HG03571 (cell line): ENCODE results near the gene PTGIS.

Experiments used
- ATAC-seq: cut with Tn5 transposase; IDR thresholded peaks from one replicate; pipeline ENCODE4 v1.9.1; 2021; ENCODE audit not compliant: unreplicated experiment

PTGIS gene

DNA sequence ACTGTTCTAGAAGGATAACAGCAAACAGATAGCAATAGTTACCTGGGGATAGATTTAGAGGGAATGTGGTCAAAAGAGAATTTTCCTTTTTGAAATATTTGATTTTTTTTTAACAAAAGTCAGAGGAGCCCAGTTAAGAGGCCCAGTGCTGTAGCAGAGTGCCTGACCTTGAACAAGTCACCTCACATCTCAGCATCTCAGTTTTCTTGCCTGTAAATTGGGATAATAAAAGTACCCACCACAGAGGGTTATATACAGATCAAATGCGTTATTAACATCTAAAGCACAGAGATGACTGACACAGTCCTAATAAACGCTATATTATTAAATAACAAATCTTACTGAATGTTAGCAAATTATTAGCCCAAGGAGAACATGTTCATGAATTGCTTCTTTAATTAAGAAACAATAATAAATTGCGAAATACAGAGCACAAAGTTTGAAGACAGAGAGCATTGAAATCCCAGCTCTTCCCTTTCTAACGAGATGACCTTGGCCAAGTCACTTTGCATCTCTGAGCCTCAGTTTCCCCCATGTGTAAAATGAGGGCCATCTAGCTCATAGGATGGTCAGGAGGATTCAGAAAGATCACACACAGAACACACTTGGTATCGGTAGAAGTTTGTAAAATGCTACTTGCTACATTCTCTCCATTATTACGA lies 35.5 kb downstream of the PTGIS start:
- no peak for ATAC-seq

DNA sequence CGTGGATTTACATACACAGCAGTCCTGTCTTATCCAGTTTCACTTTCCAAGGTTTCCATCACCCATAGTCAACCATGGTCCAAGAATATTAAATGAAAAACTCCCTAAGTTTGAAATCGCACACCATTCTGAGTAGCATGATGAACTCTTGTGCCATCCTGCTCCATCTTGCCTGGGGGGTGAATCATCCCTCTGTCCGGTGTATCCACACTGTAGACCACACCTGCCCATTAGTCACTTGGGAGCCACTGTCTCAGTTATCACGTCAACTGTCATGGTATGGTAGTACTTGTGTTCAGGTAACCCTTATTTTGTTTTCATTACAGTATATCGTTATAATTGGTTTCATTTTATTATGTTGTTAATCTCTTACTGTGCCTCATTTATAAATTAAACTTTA lies 38.5 kb downstream of the PTGIS start:
- ATAC-seq, result no peak

DNA sequence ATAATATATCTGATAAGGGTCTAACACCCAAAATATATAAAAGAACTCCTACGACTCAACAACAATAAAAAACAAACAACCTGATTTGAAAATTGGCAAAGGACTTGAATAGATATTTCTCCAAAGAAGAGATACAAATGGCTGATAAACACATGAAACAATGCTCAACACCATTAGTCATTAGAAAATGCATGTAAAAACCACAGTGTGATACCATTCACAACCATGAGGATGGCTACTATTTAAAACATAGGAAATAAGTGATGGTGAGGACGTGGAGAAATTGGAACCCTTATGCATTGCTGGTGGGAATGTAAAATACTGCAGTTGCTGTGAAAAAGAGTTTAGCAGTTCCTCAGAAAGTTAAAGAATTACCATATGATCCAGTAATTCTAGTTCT lies 41.4 kb downstream of the PTGIS start:
- no peak for ATAC-seq

DNA sequence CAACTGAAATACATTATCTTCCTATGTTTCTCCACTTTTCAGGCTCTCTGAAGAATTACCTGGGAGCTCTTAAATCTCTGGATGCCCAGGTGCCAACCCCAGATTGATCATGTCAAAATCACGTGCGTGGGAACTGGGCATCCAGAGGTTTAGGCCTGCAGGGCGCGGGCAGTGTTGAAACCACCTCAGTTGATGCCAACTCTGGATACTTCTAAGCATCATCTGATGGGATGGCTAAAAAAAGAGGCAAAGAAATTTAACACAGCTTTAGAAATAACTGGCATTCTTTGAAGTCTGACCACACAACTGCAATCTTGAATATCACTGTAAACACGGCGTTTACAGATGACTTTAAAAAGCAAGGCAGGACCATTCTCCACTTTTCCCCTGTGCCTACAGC lies 41.9 kb downstream of the PTGIS start:
- ATAC-seq, result no peak

DNA sequence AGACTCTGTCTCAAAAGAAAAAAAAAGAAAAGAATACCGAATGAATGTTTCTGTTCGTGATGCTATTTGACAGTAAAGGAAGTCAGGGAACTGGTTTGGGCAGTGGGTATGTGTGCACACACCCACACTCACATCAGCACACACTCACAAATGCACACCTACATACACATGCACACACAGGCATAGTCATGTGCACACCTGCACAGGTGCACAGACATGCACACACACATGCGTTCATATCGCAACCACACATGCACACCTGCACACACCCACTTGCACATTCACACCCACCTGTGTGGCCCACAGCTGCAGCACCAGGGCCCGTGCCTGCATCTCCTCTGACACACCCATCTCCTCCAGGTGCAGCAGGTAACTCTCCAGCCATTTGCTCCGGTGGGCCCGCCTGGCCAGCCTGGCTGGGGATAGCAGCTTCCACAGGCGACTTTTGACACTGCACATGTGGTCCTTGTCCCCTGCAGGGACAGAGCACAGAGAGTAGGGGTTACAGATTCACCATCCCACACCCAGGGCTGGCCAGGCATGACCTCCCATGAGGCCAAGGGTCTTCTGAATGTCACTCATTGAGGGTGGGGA lies 44.1 kb downstream of the PTGIS start:
- ATAC-seq, result no peak

DNA sequence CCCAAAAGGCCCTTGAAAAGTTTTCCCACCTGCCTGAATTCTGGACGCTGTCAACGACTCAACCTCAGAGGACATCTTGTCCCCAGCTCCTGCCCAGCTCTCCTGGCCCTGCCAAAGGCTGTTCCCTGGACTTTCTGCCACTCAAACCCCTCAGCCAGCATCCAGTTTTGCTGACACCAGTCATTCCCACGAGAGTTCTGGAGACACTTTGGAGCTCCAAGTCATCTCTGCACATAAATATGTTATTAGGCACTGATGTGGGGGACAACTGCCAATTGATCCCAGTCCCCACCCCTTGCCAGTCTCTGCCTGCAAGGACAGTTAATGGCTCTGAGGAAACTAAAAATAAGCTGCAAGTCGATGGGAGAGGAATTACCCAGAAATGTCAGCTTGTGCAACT lies 46.6 kb downstream of the PTGIS start:
- ATAC-seq, result no peak

DNA sequence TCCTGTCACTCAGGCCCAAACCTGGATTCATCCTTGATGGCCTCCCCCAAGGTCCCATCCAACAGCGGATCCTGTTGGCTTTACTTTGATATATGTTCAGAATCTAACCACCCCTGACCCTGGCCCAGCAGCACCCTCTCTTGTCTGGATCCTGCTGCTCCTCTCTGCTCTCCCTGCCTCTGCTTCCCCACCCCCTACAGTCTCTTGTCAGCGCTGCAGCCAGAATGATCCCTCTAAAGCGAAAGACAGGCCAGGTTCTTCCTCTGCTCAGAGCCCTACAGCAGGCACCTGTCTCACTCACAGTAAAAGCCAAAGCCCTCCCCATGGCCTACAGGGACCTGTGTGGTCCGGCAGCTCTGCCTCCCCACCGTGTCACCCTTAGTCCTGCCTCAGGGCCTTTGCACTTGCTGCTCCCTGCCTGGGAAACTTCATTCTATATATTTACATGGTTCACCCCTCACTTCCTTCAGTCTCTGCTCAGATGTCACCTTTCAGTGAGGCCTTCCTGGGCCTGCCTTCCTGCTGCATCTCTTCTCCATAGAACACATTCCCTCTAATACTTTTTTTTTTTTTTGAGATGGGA lies 48.1 kb downstream of the PTGIS start:
- no peak for ATAC-seq

DNA sequence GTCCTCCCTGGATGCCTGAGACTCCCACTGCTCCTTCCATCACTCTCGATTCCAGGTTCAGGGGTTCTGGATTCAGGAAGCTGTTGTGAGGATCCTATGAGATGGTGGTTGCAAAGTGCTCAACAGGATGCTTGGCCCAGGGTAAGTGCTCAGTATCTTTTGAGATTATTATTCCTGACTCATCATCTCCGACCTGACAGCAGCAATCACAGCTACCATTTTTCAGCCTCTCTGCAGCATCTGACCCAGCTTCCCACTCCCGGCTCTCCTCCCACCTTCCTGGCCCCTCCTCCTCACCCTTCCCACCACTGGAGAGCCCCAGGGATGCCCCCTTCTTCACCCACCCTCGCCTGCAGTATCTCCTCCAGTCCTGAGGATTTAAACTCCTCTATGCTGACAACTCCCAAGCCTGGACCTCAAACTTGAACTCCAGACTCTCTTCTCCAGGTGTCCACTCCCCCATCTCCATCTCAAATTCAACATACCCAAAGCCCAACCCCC lies 48.7 kb downstream of the PTGIS start:
- no peak for ATAC-seq

DNA sequence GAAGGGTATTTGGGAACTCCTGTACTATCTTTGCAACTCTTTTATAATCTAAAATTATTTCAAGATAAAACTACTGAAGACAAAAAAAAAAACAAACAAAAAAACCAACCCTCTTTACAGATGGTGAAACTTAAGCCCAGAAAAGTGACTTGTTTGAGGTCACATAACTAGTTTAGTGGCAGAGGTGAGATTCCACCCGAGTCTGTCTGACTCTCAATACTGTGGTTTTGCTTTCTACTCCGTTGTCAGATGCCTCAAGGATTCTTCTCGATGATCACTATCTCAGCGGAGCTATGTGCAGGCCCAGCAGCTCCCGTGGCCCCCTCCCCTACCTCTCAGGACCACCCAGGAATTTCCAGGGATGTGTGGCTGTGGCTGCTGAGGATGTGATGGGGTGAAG lies 49.4 kb downstream of the PTGIS start:
- no peak for ATAC-seq

DNA sequence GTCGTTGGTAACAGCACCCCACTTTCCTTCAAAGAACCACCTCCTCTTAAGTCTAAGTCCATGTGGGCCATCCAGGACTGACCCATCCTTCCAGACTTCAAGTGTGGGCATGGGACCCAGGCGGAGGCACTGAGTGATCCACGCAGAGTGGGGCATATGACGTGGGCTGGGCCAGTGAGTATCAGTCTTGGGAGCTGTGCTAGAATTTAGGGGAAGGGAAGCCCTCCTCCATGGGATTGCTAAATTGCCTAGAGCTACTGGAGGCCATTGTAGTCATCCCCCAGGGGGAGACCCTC lies 50.2 kb downstream of the PTGIS start:
- ATAC-seq, result no peak

DNA sequence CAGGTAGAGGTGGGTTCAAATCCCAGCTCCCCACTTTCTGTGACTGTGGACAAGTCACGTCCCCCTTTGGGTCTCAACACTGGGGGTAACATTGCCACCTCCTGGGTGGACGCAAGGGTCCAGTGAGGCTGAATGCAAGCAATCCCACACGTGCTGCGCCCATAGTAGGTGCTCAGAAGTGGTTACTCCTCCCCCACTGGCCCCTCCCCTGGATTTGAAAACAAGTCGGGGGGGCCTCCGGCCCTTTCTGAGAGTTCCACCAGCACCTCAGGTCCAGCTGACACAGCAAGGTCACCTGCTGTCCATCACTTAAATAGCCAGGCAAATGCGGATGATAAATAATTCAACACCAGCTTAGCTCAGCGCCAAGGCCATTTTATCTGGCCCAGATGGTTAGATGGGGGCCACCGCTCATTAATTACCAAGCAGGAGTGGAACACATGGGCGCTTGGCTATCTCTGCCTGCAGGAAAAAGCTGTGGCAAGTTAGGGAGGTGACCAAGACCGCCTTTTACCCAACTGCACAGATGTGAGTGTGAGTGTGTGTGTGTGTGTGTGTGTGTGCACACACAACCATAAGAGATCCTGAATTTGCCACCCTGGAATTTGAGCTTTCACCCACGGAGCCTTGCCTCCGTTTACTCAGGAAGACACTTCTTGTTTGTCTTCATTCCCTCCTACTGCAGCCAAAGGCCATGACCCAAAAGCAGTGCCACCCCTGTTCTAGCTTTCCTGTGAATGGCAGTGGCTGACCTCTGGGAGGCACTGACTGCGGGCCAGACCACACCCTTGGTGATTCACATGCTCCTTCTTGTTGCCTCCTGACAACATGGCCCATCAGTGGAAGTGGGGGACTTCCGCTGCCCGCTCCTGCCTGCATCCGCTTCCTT lies 50.8 kb downstream of the PTGIS start:
- no peak for ATAC-seq

DNA sequence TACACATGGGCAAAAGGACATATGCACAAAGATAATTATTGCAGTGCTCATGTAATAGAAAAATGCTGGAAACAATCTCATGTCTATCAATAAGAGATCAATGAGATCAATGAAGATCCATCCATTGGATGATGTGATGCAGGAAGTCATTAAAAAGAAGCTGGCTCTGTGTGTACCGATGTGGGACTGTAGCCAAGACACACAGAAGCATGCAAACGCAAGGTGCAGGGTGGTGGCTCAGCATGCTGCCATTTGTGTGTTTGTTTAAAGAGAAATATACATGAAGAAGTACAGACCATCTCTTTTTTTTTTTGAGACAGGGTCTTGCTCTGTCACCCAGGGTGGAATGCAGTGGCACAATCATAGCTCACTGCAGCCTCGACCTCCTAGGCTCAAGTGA lies 52.4 kb downstream of the PTGIS start:
- ATAC-seq, result no peak

DNA sequence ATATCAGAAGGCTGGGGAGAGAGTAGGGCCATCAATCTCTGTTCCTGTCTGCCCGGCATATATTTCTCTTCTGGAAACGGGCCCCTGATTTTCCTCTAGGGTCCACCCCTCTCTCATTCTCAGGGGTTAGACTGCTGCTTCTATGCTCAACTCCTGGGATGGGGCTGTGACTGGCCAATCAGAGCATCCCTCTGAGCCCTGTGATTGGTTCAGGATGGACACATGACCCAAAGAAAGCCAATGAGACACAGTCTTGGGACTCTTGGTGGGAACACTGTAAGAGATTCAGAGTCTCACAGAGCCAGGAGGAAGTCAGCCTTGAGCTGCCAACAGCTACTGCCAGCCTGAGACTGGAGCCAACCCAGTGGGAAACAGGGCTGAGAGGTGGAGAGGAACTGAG lies 54.4 kb downstream of the PTGIS start:
- no peak for ATAC-seq

DNA sequence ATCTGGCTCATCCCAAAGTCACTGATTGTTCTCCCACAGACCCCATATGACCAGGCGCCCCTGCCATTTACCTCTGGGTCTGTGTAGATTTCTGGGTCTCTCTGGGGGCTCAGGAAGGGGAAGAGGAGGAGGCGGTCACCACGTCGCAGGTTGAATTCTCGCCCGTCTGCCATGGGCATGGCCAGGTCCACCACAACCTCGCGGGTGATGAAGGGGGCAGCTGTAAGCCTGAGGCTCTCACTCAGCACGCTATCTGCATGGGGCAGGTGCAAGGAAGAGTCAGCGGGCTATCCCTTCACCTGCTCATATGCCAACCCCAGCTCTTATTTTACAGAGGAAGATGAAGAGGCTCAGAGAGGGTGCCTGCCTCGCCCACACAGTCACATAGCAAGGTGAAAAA lies 54.9 kb downstream of the PTGIS start:
- ATAC-seq, result no peak

DNA sequence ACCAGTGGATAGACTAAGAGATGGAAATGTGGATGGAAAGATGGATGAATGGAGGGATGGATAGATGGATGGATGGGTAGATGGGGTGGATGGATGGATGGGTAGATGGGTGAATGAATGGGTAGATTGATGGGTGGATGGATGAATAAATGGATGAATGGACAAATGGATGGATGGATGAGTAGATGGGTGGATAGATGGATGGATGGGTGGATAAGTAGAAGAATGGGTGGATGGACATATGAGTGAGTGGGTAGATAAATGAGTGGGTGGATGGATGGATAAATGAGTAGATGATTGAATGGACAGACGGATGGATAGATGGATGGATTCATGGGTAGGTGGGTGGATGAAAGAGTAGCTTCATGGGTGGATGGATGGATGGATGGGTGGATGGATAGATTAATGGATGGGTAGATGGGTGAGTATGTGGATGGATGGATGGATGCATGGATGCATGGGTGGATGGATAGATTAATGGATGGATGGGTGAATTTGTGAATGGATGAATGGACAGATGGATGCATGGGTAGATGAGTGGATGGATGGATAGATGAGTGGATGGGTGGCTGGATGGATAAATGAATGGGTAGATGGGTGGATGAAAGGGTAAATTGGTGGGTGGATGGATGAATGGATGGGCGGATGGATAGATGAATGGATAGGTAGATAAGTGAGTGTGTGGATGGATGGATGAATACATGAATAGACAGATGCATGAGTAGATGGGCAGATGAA lies 56.0 kb downstream of the PTGIS start:
- no peak for ATAC-seq

DNA sequence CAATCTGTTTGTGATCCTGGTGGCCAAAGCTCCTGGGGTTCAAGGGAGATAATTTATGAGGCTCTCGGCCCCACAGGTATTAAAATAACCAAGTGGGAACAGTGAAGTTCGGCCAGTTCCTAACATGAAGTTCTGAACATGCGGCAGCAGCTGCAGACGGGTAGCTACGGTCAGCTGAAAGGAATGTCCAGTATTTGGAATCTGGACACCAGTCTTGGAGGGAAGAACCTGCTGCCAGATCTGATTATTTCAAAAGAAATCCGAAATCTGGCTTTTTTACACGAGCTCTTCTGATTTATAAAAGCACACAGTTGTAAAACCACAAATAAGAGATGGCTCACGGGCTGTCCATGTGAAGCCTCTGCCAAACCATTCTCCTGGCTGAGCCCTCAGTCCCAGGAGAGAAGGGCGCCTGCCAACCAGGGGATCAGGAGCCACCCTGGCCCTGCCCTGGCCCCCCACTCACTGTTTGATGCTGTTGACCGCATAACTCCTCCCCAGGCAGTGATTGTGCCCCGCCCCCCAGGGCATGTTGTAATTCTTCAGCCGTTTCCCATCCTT lies 57.3 kb downstream of the PTGIS start:
- no peak for ATAC-seq

DNA sequence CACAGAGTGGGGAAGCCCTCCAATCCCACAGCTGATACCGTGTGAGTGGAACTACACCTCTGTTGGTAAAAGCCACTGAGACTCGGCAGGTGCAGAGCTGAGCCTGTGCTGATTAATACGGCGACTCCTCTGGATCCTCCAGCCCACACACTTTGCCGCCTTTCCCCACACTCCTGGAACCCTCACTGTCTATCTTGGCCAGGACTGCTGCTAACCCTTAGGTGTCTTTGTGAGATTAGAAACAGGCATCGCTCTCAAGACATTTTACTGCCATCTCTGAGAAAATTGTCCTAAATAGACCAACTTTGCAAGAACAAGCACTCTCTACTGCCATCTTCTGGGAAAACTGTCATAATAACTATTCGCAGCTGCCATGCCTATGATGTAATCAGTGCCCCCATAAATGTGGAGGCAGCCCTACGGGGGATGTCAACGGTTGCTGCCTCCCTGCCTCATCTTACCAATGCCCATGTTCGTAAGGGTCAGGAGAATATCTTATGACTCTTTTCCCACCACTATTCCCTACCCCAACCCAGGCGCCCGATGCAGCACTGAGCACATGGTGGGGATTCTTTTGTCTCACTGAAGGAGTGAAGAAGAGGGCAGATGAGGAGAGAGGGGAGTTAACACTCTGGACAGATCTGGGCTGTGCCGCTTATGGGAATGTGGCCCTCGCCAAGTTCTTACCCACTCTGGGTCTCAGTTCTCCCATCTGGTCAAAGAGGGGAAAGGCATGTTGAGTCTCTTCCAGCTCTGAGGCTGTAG lies 59.3 kb downstream of the PTGIS start:
- ATAC-seq, result no peak

DNA sequence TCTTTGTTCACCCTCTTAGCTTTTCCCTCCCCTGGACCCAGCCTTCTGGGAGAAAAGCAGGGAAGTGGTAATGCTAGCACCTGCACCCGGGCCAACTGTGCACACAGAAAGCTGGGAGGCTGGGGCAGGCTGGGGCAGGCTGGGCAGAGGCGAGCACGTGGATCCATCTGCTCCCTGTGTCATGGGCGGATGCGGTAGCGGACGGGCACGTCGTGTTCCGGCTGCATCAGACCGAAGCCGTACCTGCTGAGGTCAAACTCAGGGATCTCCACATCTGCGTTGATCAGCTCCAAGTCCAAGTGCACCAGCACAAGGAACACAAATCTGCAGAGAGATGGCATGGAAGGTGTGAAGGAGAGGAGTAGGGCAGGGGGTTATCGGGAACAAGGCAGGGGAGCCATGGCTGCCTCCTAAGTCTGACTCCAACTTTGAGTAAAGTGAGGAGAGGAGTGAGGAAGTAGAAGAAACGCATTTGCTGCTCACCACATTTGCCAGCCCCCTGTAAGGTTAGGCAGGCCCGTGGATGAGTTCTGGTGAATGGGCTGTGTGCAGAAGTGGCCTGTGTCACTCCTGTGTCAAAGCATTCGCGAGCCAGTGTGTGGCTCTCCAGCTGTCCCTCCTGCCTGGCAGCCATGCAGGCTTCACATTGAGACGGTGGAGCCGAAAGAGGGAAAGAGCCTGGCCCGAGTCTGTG lies 60.0 kb downstream of the PTGIS start:
- ATAC-seq, result no peak

DNA sequence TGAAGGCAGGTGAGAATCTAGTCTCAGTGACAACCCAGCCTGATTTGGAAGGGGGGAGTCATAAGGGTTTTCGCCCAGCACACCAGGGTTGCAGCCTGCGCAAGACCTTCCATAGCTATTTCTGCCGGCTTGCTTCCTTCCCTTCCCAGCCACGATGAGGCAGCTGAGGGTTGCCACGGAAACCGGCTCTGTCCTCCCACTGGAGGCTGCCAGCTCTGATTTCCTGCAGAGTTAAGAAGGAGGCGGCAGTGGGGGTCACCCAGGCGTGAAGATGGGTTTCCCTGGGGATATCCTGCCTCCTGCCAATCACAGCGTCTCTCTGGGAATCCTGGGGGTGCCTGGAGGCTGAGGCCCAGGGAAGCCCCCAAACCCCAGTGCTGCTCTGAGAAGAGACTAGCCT lies 62.4 kb downstream of the PTGIS start:
- ATAC-seq, result no peak

DNA sequence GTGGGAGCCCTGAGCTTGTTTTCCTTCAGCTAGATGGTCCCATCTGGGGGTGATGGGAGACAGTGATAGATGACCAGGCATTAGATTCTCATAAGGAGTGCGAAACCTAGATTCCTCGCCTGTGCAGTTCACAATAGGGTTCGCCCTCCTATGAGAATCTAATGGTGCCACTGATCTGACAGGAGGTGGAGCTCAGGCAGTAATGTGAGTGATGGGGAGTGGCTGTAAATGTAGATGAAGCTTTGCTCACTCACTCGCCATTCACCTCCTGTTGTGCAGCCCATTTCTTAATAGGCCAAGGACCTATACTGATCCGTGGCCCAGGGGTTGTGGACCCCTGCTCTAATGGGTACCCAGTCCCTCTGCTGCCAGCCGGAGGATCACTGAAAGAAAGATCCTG lies 64.8 kb downstream of the PTGIS start:
- ATAC-seq, result no peak
